PC-9 (cell line): ENCODE measurements around the gene LIMK1.

Experiments used
- CTCF ChIP-seq: fragments of 200-600 bp; sonication (generic); conservative IDR thresholded peaks from 2 replicates; pipeline ENCODE4 v1.6.1; 2017; ENCODE audit warnings: mixed run types, antibody characterized with exemption, mild to moderate bottlenecking, moderate library complexity
- EZH2 ChIP-seq: fragments of 200-600 bp; sonication (generic); IDR thresholded peaks from 2 replicates; pipeline ENCODE4 v1.8.0; 2017; ENCODE audit warnings: antibody characterized with exemption, low read depth

GRCh38 chr7:74121401-74122249 is 38.0 kb downstream of the LIMK1 start:
- no peak for TF ChIP-seq CTCF
- TF ChIP-seq EZH2: no peak
